Heart right ventricle (tissue), 16 donors: ENCODE measurements around the gene SLC16A1. TPM values are rescaled to one million over a fixed set of nuclear protein-coding genes. Genes with fewer than 3 reads are reported as not detected.
A peak's percentile ranks its signal among the peaks of the same experiment; 100 is the strongest.

Experiments used
- ATAC-seq, 8 donors: fragments of 200-7000 bp; cut with Tn5 transposase; one replicate each; pipeline ENCODE4 v1.9.1; 2020; ENCODE audit warnings: mild to moderate bottlenecking in 8 of 8, moderate library complexity in 8 of 8, moderate number of reproducible peaks in 1 of 8
- DNase-seq, 2 donors: peaks; one replicate each; pipeline ENCODE4 v3.0.0-alpha.2; 2020
- H3K27ac ChIP-seq, 10 donors: fragments of 200-600 bp; sonication (generic) in 2 of 10; one replicate each; pipeline versions ENCODE4 v1.5.0 to v1.8.0; 2020 to 2022; ENCODE audit warnings: mild to moderate bottlenecking in 3 of 10
- H3K27me3 ChIP-seq, 7 donors: fragments of 200-600 bp; one replicate each; pipeline ENCODE4 v1.8.0; 2021 to 2022; ENCODE audit warnings: mild to moderate bottlenecking in 2 of 7
- H3K36me3 ChIP-seq, 9 donors: fragments of 200-600 bp; sonication (generic) in 1 of 9; one replicate each; pipeline versions ENCODE4 v1.5.0 to v1.8.0; 2020 to 2022; ENCODE audit warnings: mild to moderate bottlenecking in 2 of 9
- H3K4me1 ChIP-seq, 9 donors: fragments of 200-600 bp; sonication (generic) in 1 of 9; one replicate each; pipeline versions ENCODE4 v1.5.0 to v1.8.0; 2020 to 2022; ENCODE audit warnings: mild to moderate bottlenecking in 4 of 9
- H3K4me3 ChIP-seq, 10 donors: fragments of 200-600 bp; sonication (generic) in 2 of 10; one replicate each; pipeline versions ENCODE4 v1.5.0 to v1.8.0; 2020 to 2022; ENCODE audit warnings: mild to moderate bottlenecking in 7 of 10, moderate library complexity in 2 of 10
- H3K9me3 ChIP-seq, 11 donors: fragments of 200-600 bp in 10 of 11; sonication (generic) in 2 of 11; one replicate each; pipeline versions ENCODE4 v1.5.0 to v1.8.0; 2013 to 2022; ENCODE audit warnings: mild to moderate bottlenecking in 2 of 11, control low read depth in 1 of 11, moderate library complexity in 1 of 11
- CTCF ChIP-seq, 9 donors: fragments of 200-600 bp; sonication (generic) in 2 of 9; IDR thresholded peaks; one replicate each; pipeline versions ENCODE4 v1.5.0 to v1.8.0; 2021 to 2022; ENCODE audit warnings: antibody characterized with exemption in 9 of 9, mild to moderate bottlenecking in 5 of 9, moderate library complexity in 1 of 9
- WGBS, 2 donors: extraction: QIAGEN DNeasy Blood & Tissue Kit; methylation state at CpG; one replicate each; pipeline ENCODE4 v1.1.7; 2013; ENCODE audit warnings: inconsistent platforms in 1 of 2; 5-methylcytosine and 5-hydroxymethylcytosine counted together
- intact Hi-C, 10 donors: fragments of 100-400 bp; cut with DNase I; formaldehyde crosslinking; loops; one replicate each; pipeline versions ENCODE4 v1.11.1 to v1.14.2; 2022
- polyA plus RNA-seq, 2 donors: library from polyadenylated mRNA; stranded (reverse); fragments of 200-250 nt; gene quantifications; one replicate each; pipeline ENCODE4 v1.2.3, GENCODE V29; 2013
- total RNA-seq, 10 donors: library from RNA; stranded (reverse); fragmentation: NEBNext Ultra II Directional in 3 of 10; extraction: Animal tissue kit (Norgen Biotek cat#: 25700) in 3 of 10; gene quantifications; one replicate each; pipeline versions ENCODE4 v1.2.1 to v1.2.4, GENCODE V29; 2021 to 2023
- donor health status: Arrhythmogenic right ventricular cardiomyopathy.
- donor health status: ischemic (EF 13 %, LVEDD 7.1; RV severe dilation, severe dysfunction).
- donor health status: healthy with polysubstance abuse.
- donor health status: DM: no; HTN: yes; CAD: no.
- donor health status: DM: no; HTN: no; CAD: no.
- donor health status: ischemic (EF 25% LVEDD 6.9; RV normal size, moderate dysfunction).
- donor health status: ischemic (EF 25% LVEDD 5.7; RV mildly dilated, moderate dysfunction).
- donor health status: healthy.
- donor health status: DM: yes; HTN: yes; CAD: no.
- donor health status: Ischemic cardiomyopathy.
- donor health status: ischemic (EF 35%, LVEDD 5.7; RV mildly dilated, moderate dysfunction).
- donor health status: nonischemic (EF 11% LVEDD 7.7; RV severe dilation, severe dysfunction).
- donor health status: DM: yes; HTN: yes; CAD: no.
- donor health status: PGD.
- donor health status: ischemic (EF 29% LVEDD 5.4; RV normal size, mild dysfunction).
- donor health status: nonischemic (EF 23%, LVEDD 6.1; RV moderate dilation, normal function).

Gene SLC16A1
- total and polyA plus RNA-seq, 12 donors: 43.9 to 193 (median 148) TPM

GRCh38 chr1:112992780-112993179, 36.8 kb upstream of the SLC16A1 start:
- Histone ChIP-seq H3K9me3 (no peaks in the 10 kb centered on the region), H3K4me1 (peaks cover 0 to 59% (median 16%) of the 10 kb centered on the region in 9 donors), H3K36me3 (peaks cover 0 to 15% (median 0%) of the 10 kb centered on the region in 9 donors), H3K27ac (peak overlapping the region; percentile 2 to 93 (median 70)), H3K27me3 (no peaks in the 10 kb centered on the region), H3K4me3 (no peak overlapping the region)
- no peak for DNase-seq
- no peak for TF ChIP-seq CTCF (IDR thresholded peaks at IDR 0.05)
- peak in 6 of 8 donors; percentile 31 to 78 (median 52) for ATAC-seq
- intact Hi-C loops: no loop called here
- 41 to 70% methylated on average over 1 of the region's 1 CpG for WGBS, 2 donors

- H3K36me3 ChIP-seq: peaks cover 0 to 5% (median 0%) of the 10 kb centered on the region in 9 donors
- no peak overlapping the region for H3K4me3 ChIP-seq
- no peak for TF ChIP-seq CTCF (IDR thresholded peaks at IDR 0.05)
- 65 to 84% methylated on average over 4 of the region's 4 CpGs for WGBS, 2 donors
- intact Hi-C loops: no loop called here
- H3K27me3 ChIP-seq: no peaks in the 10 kb centered on the region
- peak overlapping the region in 7 of 10 donors; percentile 47 to 93 (median 85) for H3K27ac ChIP-seq
- ATAC-seq (no peak), DNase-seq (no peak)
- H3K4me1 ChIP-seq: peaks cover 0 to 48% (median 12%) of the 10 kb centered on the region in 9 donors
- H3K9me3 ChIP-seq: no peaks in the 10 kb centered on the region
These were observed 35.6 kb upstream of the SLC16A1 start for GRCh38 chr1:112991402-112992120.

GRCh38 chr1:112990271-112990670, 34.3 kb upstream of the SLC16A1 start:
- no peaks in the 10 kb centered on the region for H3K9me3 ChIP-seq
- DNase-seq (no peak), ATAC-seq (no peak)
- H3K4me3 ChIP-seq: no peak overlapping the region
- no peak for TF ChIP-seq CTCF (IDR thresholded peaks at IDR 0.05)
- H3K4me1 ChIP-seq: peaks cover 0 to 55% (median 8%) of the 10 kb centered on the region in 9 donors
- no peaks in the 10 kb centered on the region for H3K27me3 ChIP-seq
- 96 to 98% methylated on average over 7 of the region's 7 CpGs for WGBS, 2 donors
- no peak overlapping the region for H3K27ac ChIP-seq
- intact Hi-C loops: no loop called here
- no peaks in the 10 kb centered on the region for H3K36me3 ChIP-seq

GRCh38 chr1:112988367-112988766, 32.4 kb upstream of the SLC16A1 start:
- H3K4me1 ChIP-seq: peaks cover 2 to 57% (median 15%) of the 10 kb centered on the region in 9 donors
- H3K27ac ChIP-seq: peak overlapping the region in 1 of 10 donors; percentile 10
- peak in 2 of 8 donors; percentile 42 to 72 for ATAC-seq

More at GRCh38 chr1:112988367-112988766, 32.4 kb upstream of the SLC16A1 start:
- no peak for TF ChIP-seq CTCF (IDR thresholded peaks at IDR 0.05)
- intact Hi-C loops: no loop called here
- H3K27me3 ChIP-seq: no peaks in the 10 kb centered on the region
- H3K36me3 ChIP-seq: no peaks in the 10 kb centered on the region
- WGBS, 2 donors: 43 to 70% methylated on average over 1 of the region's 1 CpG
- H3K4me3 ChIP-seq: no peak overlapping the region
- H3K9me3 ChIP-seq: no peaks in the 10 kb centered on the region
- no peak for DNase-seq
